ENCODE data around the gene CNTN2.

CNTN2 gene

DNA sequence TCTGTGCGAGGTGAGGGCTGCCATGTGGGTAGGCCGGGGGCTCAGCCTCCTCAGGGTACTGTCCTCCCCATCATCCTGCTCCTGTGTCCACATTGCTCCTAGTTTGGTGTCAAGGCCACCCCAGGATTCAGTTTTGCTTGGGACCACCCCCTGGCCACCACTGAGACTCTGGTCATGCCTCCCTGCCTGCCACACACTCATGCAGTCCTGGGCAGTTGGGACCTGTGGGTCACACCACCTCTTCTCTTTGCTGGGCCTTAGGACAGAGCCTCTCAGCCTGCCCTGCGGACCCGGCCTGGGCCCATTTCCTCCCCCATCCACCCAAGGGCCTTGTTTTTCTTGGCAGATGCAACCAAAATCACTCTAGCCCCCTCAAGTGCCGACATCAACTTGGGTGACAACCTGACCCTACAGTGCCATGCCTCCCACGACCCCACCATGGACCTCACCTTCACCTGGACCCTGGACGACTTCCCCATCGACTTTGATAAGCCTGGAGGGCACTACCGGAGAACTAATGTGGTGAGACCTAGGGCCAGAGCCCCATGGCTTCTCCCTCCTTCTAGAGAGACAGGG, 21.8 kb downstream of the CNTN2 start:
- 96 to 97% methylated on average over 7 to 9 of the region's 9 CpGs for WGBS, 2 experiments (ENCODE audit: insufficient coverage in 2 of 2)
- no peaks in the 10 kb centered on the region for H3K9me3 ChIP-seq (ENCODE audit: control insufficient read depth, low read length)
- no peaks in the 10 kb centered on the region for H3K36me3 ChIP-seq (ENCODE audit: control insufficient read depth, insufficient read depth, low read length)
- no peaks in the 10 kb centered on the region for H3K4me1 ChIP-seq (ENCODE audit: control insufficient read depth, insufficient read depth, low read length, poor library complexity, severe bottlenecking)
- H3K27ac ChIP-seq (ENCODE audit: low read depth, low read length, severe bottlenecking), result no peak overlapping the region
- H3K4me3 ChIP-seq (ENCODE audit: extremely low read depth, insufficient read depth, low read length, poor library complexity, severe bottlenecking), result no peak overlapping the region

DNA sequence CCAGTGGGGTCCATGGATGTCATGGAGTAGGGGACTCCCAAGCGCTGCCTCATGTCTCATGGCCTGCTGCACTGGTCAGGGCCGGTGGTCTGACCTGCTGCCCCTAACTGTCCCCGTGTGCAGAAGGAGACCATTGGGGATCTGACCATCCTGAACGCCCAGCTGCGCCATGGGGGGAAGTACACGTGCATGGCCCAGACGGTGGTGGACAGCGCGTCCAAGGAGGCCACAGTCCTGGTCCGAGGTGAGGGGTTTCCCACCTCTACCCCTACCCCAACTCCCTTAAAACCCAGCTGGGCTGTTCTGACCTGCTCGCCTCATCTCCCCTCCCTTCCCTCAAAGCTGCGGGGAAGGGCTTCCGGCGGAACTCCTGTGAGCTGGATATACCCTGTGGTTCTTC, 22.7 kb downstream of the CNTN2 start:
- no peaks in the 10 kb centered on the region for H3K36me3 ChIP-seq (ENCODE audit: control insufficient read depth, insufficient read depth, low read length)
- H3K4me3 ChIP-seq (ENCODE audit: extremely low read depth, insufficient read depth, low read length, poor library complexity, severe bottlenecking), result no peak overlapping the region
- no peaks in the 10 kb centered on the region for H3K9me3 ChIP-seq (ENCODE audit: control insufficient read depth, low read length)
- no peak overlapping the region for H3K27ac ChIP-seq (ENCODE audit: low read depth, low read length, severe bottlenecking)
- H3K4me1 ChIP-seq (ENCODE audit: control insufficient read depth, insufficient read depth, low read length, poor library complexity, severe bottlenecking), result no peaks in the 10 kb centered on the region
- 96 to 98% methylated on average over 6 to 12 of the region's 14 CpGs for WGBS, 2 experiments (ENCODE audit: insufficient coverage in 2 of 2)

DNA sequence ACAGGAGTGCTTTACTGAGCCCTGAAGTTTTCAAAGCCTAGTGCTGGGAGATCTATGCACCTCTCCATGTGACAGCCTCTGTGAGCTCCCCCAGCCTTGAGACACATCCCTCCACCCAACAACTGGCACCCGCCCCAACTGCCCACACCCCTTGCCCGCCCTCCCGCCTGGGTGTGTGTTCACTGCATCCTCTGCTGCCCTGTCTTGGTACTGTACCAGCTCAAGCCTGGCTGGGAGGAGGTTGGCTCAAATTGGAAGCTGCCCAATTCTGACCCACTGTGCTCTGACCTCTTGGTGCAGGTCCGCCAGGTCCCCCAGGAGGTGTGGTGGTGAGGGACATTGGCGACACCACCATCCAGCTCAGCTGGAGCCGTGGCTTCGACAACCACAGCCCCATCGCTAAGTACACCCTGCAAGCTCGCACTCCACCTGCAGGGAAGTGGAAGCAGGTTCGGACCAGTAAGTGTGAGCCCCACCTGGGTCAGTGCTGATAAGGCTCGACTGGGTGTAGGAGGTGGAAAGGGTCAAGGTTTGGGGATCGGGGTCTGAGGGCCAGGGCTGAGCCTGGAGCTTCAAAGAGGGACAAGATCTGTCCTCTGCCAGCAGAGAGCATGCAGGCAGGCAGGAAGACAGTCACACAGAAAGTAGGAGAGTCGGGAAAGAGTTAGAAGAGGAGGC, 23.3 kb downstream of the CNTN2 start:
- H3K27ac ChIP-seq (ENCODE audit: low read depth, low read length, severe bottlenecking), result no peak overlapping the region
- H3K4me3 ChIP-seq (ENCODE audit: extremely low read depth, insufficient read depth, low read length, poor library complexity, severe bottlenecking), result no peak overlapping the region
- H3K4me1 ChIP-seq (ENCODE audit: control insufficient read depth, insufficient read depth, low read length, poor library complexity, severe bottlenecking), result no peaks in the 10 kb centered on the region
- no peaks in the 10 kb centered on the region for H3K9me3 ChIP-seq (ENCODE audit: control insufficient read depth, low read length)
- no peaks in the 10 kb centered on the region for H3K36me3 ChIP-seq (ENCODE audit: control insufficient read depth, insufficient read depth, low read length)
- WGBS, 2 experiments (ENCODE audit: insufficient coverage in 2 of 2), result 86 to 91% methylated on average over 9 to 10 of the region's 13 CpGs

DNA sequence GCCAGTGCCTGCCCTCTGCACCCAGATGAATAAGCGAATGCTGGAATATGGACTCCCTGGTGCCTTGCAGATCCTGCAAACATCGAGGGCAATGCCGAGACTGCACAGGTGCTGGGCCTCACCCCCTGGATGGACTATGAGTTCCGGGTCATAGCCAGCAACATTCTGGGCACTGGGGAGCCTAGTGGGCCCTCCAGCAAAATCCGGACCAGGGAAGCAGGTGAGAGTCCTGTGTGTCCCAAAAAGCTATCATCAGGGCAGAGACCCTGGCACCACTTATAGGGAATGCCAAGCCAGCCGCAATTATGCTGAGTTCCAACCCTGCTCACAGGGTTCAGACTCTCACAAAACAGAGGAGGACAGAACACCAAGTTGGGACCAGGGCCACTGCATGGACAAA, 24.0 kb downstream of the CNTN2 start:
- H3K27ac ChIP-seq (ENCODE audit: low read depth, low read length, severe bottlenecking), result no peak overlapping the region
- WGBS, 2 experiments (ENCODE audit: insufficient coverage in 2 of 2), result 94% methylated on average over 6 of the region's 6 CpGs
- H3K36me3 ChIP-seq (ENCODE audit: control insufficient read depth, insufficient read depth, low read length), result no peaks in the 10 kb centered on the region
- H3K9me3 ChIP-seq (ENCODE audit: control insufficient read depth, low read length), result no peaks in the 10 kb centered on the region
- no peak overlapping the region for H3K4me3 ChIP-seq (ENCODE audit: extremely low read depth, insufficient read depth, low read length, poor library complexity, severe bottlenecking)
- no peaks in the 10 kb centered on the region for H3K4me1 ChIP-seq (ENCODE audit: control insufficient read depth, insufficient read depth, low read length, poor library complexity, severe bottlenecking)

DNA sequence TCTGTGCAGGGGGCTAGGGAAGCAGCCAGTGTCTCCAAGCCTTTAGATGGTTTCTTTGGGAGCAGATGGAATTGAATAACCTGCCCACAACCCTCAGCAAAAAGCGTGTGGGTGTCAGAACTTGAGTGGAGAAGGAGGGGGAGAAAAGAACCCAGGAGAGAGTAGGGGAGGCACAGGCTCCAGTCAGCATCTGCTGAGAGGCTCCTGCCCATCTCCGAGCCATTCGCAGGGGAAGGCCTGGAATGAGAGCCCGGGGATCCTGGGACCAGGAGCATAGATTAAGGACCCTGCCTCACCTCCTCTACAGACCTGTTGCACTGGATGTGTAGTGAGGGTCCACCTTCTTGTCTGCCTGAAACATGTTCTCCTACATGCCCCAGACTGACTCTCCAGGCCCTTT, 25.0 kb downstream of the CNTN2 start:
- Histone ChIP-seq H3K36me3 (ENCODE audit: control insufficient read depth, insufficient read depth, low read length) (no peaks in the 10 kb centered on the region), H3K4me1 (ENCODE audit: control insufficient read depth, insufficient read depth, low read length, poor library complexity, severe bottlenecking) (no peaks in the 10 kb centered on the region), H3K4me3 (ENCODE audit: extremely low read depth, insufficient read depth, low read length, poor library complexity, severe bottlenecking) (no peak overlapping the region), H3K27ac (ENCODE audit: low read depth, low read length, severe bottlenecking) (no peak overlapping the region), H3K9me3 (ENCODE audit: control insufficient read depth, low read length) (no peaks in the 10 kb centered on the region)
- WGBS, 2 experiments (ENCODE audit: insufficient coverage in 2 of 2), result 93% methylated on average over 4 of the region's 4 CpGs; no CpG with 5 or more reads in 1 of the 2 experiments

DNA sequence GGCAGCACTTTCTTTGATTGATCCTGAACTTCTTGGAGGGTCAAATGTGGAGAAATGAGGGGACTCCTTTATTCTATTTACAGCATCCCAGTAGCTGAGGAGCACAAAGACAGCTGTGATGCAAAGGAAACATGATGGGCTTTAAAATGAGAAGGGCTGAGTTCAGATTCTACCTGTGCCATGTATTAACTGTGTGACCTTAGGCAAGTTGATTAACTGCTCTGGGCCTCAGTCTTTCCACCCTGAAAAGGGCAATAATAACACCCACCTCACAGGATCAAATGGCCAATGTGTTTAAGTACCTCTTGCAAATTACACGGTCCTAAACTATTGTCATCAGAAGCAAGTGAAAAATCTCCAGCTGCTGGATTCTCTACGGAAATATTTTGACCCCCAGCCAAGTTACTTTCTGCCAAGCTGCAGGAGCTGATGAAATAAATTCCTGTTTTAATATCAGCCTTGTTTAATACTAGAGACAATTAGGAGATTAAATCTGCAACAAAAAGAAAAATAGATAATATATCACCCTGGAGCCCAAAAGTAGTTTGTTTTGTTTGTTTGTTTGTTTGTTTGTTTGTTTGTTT, 25.5 kb downstream of the CNTN2 start:
- Histone ChIP-seq H3K27ac (ENCODE audit: low read depth, low read length, severe bottlenecking) (no peak overlapping the region), H3K9me3 (ENCODE audit: control insufficient read depth, low read length) (no peaks in the 10 kb centered on the region), H3K4me3 (ENCODE audit: extremely low read depth, insufficient read depth, low read length, poor library complexity, severe bottlenecking) (no peak overlapping the region), H3K4me1 (ENCODE audit: control insufficient read depth, insufficient read depth, low read length, poor library complexity, severe bottlenecking) (no peaks in the 10 kb centered on the region), H3K36me3 (ENCODE audit: control insufficient read depth, insufficient read depth, low read length) (no peaks in the 10 kb centered on the region)
- WGBS, 2 experiments (ENCODE audit: insufficient coverage in 2 of 2), result 94 to 100% methylated on average over 1 to 2 of the region's 2 CpGs

DNA sequence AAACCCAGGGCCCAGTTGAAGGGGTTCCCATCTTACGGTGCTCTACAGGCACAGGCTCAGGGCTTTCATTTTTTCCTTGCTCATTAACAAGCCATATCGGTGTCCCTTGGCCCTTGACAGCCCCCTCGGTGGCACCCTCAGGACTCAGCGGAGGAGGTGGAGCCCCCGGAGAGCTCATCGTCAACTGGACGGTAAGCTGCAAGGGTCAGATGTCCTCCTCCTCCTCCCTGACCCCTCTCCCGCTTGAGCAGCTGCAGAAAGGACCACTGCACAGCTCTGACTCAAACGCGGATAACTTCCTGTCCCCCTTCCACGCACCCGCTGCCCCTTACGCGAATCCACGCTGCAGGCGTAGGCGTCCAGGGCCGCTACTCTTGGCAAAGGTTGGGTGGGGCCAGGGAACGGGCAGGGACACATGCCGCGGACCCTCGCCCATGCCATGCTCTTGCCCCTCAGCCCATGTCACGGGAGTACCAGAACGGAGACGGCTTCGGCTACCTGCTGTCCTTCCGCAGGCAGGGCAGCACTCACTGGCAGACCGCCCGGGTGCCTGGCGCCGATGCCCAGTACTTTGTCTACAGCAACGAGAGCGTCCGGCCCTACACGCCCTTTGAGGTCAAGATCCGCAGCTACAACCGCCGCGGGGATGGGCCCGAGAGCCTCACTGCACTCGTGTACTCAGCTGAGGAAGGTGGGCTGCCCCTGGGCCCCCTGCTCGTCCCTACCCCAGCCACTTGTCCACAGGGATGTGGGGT, 26.5 kb downstream of the CNTN2 start:
- Histone ChIP-seq H3K27ac (ENCODE audit: low read depth, low read length, severe bottlenecking) (no peak overlapping the region), H3K4me3 (ENCODE audit: extremely low read depth, insufficient read depth, low read length, poor library complexity, severe bottlenecking) (no peak overlapping the region), H3K9me3 (ENCODE audit: control insufficient read depth, low read length) (no peaks in the 10 kb centered on the region), H3K36me3 (ENCODE audit: control insufficient read depth, insufficient read depth, low read length) (no peaks in the 10 kb centered on the region), H3K4me1 (ENCODE audit: control insufficient read depth, insufficient read depth, low read length, poor library complexity, severe bottlenecking) (no peaks in the 10 kb centered on the region)
- 93 to 95% methylated on average over 39 to 41 of the region's 42 CpGs for WGBS, 2 experiments (ENCODE audit: insufficient coverage in 2 of 2)

DNA sequence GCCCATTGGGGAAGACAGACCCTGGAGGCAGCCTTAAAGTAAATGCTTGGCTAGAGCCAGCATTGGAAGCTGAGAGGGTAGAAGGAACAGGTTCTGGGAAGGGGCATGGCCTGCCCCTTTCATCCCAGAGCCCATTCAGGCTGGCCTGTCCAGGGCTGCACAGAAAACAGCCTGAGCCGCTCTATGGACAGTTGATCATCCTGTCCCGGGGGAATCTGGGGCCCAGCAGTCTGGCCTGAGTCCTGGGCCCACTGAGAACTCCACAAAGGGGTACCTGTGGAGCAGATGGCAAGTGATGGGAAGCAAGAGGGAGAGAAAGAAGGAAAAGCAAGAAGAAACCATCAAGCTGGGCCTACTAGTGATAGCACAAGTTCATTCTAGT, 28.0 kb downstream of the CNTN2 start:
- 84 to 96% methylated on average over 2 of the region's 2 CpGs for WGBS, 2 experiments (ENCODE audit: insufficient coverage in 2 of 2)
- Histone ChIP-seq H3K27ac (ENCODE audit: low read depth, low read length, severe bottlenecking) (no peak overlapping the region), H3K9me3 (ENCODE audit: control insufficient read depth, low read length) (no peaks in the 10 kb centered on the region), H3K4me3 (ENCODE audit: extremely low read depth, insufficient read depth, low read length, poor library complexity, severe bottlenecking) (no peak overlapping the region), H3K36me3 (ENCODE audit: control insufficient read depth, insufficient read depth, low read length) (no peaks in the 10 kb centered on the region), H3K4me1 (ENCODE audit: control insufficient read depth, insufficient read depth, low read length, poor library complexity, severe bottlenecking) (no peaks in the 10 kb centered on the region)

DNA sequence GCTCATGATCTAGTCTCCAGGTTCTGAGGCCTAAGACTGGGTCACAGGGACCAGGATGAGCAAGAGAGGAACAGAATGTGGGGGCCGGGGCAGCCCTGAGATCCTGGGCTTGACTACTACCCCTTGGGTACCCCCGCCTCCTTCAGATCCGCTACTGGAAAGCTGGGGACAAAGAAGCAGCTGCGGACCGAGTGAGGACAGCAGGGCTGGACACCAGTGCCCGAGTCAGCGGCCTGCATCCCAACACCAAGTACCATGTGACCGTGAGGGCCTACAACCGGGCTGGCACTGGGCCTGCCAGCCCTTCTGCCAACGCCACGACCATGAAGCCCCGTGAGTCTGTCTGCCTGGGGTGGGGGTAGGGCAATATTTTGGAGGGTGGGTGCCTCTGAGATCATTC, 28.8 kb downstream of the CNTN2 start:
- WGBS, 2 experiments (ENCODE audit: insufficient coverage in 2 of 2), result 86 to 90% methylated on average over 8 to 9 of the region's 12 CpGs
- Histone ChIP-seq H3K4me3 (ENCODE audit: extremely low read depth, insufficient read depth, low read length, poor library complexity, severe bottlenecking) (no peak overlapping the region), H3K9me3 (ENCODE audit: control insufficient read depth, low read length) (no peaks in the 10 kb centered on the region), H3K36me3 (ENCODE audit: control insufficient read depth, insufficient read depth, low read length) (no peaks in the 10 kb centered on the region), H3K4me1 (ENCODE audit: control insufficient read depth, insufficient read depth, low read length, poor library complexity, severe bottlenecking) (no peaks in the 10 kb centered on the region), H3K27ac (ENCODE audit: low read depth, low read length, severe bottlenecking) (no peak overlapping the region)

DNA sequence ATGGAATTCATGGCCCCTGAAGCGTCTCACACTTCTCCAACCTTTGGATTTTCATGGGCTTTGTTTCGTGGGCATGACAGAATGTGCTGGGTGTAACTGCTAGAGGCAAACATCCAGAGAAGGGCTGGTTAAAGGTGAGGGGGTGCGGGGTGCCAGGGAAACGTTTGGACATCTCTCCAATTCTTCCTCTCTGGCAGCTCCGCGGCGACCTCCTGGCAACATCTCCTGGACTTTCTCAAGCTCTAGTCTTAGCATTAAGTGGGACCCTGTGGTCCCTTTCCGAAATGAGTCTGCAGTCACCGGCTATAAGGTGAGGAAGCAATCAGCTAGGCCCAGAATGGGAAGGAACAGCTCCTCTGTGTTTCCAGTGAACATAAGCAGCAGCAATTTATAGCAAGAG, 29.3 kb downstream of the CNTN2 start:
- WGBS, 2 experiments (ENCODE audit: insufficient coverage in 2 of 2), result 78 to 100% methylated on average over 5 to 9 of the region's 9 CpGs
- H3K9me3 ChIP-seq (ENCODE audit: control insufficient read depth, low read length), result no peaks in the 10 kb centered on the region
- H3K36me3 ChIP-seq (ENCODE audit: control insufficient read depth, insufficient read depth, low read length), result no peaks in the 10 kb centered on the region
- no peak overlapping the region for H3K4me3 ChIP-seq (ENCODE audit: extremely low read depth, insufficient read depth, low read length, poor library complexity, severe bottlenecking)
- no peaks in the 10 kb centered on the region for H3K4me1 ChIP-seq (ENCODE audit: control insufficient read depth, insufficient read depth, low read length, poor library complexity, severe bottlenecking)
- H3K27ac ChIP-seq (ENCODE audit: low read depth, low read length, severe bottlenecking), result no peak overlapping the region
